ENCODE results near the gene B4GALT2.

The B4GALT2 gene

DNA sequence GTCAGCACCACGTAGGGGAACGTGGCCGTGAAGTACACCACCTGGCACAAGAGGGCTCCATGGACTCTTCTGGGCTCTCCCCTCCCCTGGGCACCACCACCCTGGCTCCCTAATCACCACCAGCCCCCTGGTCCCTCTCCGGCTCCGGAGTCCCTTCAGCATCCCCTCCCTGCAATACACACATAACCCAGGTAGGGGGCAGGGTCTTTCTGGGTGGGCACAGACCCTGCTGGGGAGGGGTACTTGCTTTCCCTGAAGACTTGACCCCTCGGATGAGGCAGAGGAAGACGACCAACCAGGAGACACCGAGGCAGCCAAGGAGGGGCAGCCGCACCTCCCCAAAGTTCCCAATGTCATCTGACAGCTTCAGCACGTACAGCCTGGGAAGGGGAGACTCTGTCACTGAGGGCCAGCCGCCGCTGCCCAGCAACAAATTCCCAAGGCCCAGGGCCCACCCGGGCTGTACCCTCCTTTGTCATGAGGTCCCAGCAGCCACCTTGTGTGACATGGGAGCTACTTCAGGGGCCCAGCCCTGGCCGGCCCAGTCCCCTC, 23.7 kb downstream of the B4GALT2 start:
- H3K18ac ChIP-seq (ENCODE audit: low read length), result no peak overlapping the region
- H3K9ac ChIP-seq (ENCODE audit: low read length), result no peak overlapping the region
- WGBS (ENCODE audit: extremely low coverage, insufficient coverage, low lambda C conversion rate), result no CpG with 5 or more reads among the region's 14 CpGs
- H2BK5ac ChIP-seq (ENCODE audit: low read length), result no peak overlapping the region
- no peak overlapping the region for H2BK120ac ChIP-seq (ENCODE audit: low read depth, low read length)
- H2BK15ac ChIP-seq (replicated peaks; ENCODE audit: low read depth), result no peak overlapping the region
- H4K5ac ChIP-seq (ENCODE audit: low read length), result no peak overlapping the region
- H3K27me3 ChIP-seq (ENCODE audit: insufficient read depth, low read length, poor library complexity), result no peaks in the 10 kb centered on the region
- H3K4me1 ChIP-seq (ENCODE audit: control insufficient read depth, low read depth, low read length), result no peaks in the 10 kb centered on the region
- H3K4ac ChIP-seq (ENCODE audit: low read depth, low read length), result no peak overlapping the region
- no peak overlapping the region for H4K8ac ChIP-seq (ENCODE audit: low read depth, low read length)
- H3K79me1 ChIP-seq (ENCODE audit: low read length), result no peaks in the 10 kb centered on the region
- DNase-seq, result no peak
- no peak overlapping the region for H2AK5ac ChIP-seq (ENCODE audit: low read length)
- no peak overlapping the region for H3K56ac ChIP-seq (ENCODE audit: low read length)
- no peak overlapping the region for H3K27ac ChIP-seq (ENCODE audit: low read depth, low read length)
- H3K4me2 ChIP-seq (ENCODE audit: low read length), result no peak overlapping the region
- no peaks in the 10 kb centered on the region for H3K79me2 ChIP-seq (ENCODE audit: control insufficient read depth, insufficient read depth, low read length)
- peaks cover 2% of the 10 kb centered on the region for H3K36me3 ChIP-seq (ENCODE audit: control insufficient read depth, insufficient read depth, low read length)
- no peak overlapping the region for H3K23ac ChIP-seq (ENCODE audit: low read length)
- H3K4me3 ChIP-seq (ENCODE audit: low read length), result no peak overlapping the region

DNA sequence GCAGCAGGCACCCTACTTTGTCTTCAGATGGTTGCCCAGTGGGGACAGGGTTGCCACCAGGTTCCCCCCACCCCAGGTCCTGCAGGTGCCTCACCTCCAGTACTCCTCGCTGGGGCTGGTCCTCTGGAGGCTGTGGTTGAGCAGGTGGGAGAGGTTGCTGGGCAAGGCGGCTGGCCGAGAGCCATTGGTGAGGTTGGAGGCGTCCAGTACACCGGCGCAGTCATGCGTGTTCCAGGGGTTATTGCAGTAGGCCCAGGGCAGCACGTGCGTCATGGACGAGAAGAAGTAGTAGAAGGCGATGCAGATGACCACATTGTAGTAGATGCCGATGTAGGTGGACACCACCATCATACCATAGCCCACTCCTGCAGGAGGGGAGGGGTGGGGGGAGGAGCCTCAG, 29.2 kb downstream of the B4GALT2 start:
- Histone ChIP-seq H3K27ac (ENCODE audit: low read depth, low read length) (no peak overlapping the region), H2BK15ac (replicated peaks; ENCODE audit: low read depth) (no peak overlapping the region), H2BK5ac (ENCODE audit: low read length) (no peak overlapping the region), H3K79me2 (ENCODE audit: control insufficient read depth, insufficient read depth, low read length) (no peaks in the 10 kb centered on the region), H4K8ac (ENCODE audit: low read depth, low read length) (no peak overlapping the region), H2AK5ac (ENCODE audit: low read length) (no peak overlapping the region), H3K4me2 (ENCODE audit: low read length) (no peak overlapping the region), H3K79me1 (ENCODE audit: low read length) (no peaks in the 10 kb centered on the region), H3K4ac (ENCODE audit: low read depth, low read length) (no peak overlapping the region), H4K5ac (ENCODE audit: low read length) (no peak overlapping the region), H3K36me3 (ENCODE audit: control insufficient read depth, insufficient read depth, low read length) (peaks cover 4% of the 10 kb centered on the region), H3K9ac (ENCODE audit: low read length) (no peak overlapping the region), H3K27me3 (ENCODE audit: insufficient read depth, low read length, poor library complexity) (no peaks in the 10 kb centered on the region), H3K23ac (ENCODE audit: low read length) (no peak overlapping the region), H3K4me3 (ENCODE audit: low read length) (no peak overlapping the region), H2BK120ac (ENCODE audit: low read depth, low read length) (no peak overlapping the region), H3K56ac (ENCODE audit: low read length) (no peak overlapping the region), H3K4me1 (ENCODE audit: control insufficient read depth, low read depth, low read length) (no peaks in the 10 kb centered on the region), H3K18ac (ENCODE audit: low read length) (no peak overlapping the region)
- no CpG with 5 or more reads among the region's 12 CpGs for WGBS (ENCODE audit: extremely low coverage, insufficient coverage, low lambda C conversion rate)
- DNase-seq, result no peak

DNA sequence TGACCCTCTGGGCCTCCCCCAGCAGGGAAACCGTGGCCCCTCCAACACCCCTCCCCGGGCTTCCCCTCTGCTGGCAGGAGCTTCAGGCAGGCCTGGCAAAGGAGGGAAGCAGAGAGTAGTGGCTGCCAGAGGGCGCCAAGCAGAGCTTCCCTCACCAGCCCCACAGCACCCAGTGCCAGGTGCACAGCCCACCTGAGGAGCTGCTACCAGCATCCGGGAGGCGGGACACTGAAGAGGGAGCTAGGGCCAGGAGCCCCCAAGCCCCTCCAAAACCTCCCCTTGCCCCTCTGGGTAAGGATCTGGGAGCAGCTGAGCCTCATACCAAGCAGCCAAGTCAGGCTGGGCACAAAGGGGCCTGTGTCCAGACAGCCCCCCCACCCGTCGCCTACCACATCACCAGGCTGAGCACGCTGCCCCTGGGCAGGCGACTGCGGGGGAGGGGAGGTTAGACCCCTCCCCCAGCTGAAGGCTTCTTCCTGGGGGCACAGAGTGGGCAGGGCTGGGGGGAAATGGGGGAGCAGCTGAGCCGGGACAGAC, 32.0 kb downstream of the B4GALT2 start:
- no peak overlapping the region for H4K5ac ChIP-seq (ENCODE audit: low read length)
- no peak overlapping the region for H3K27ac ChIP-seq (ENCODE audit: low read depth, low read length)
- H3K4ac ChIP-seq (ENCODE audit: low read depth, low read length), result no peak overlapping the region
- H2BK120ac ChIP-seq (ENCODE audit: low read depth, low read length), result no peak overlapping the region
- no peak overlapping the region for H2BK15ac ChIP-seq (replicated peaks; ENCODE audit: low read depth)
- H3K27me3 ChIP-seq (ENCODE audit: insufficient read depth, low read length, poor library complexity), result no peaks in the 10 kb centered on the region
- no CpG with 5 or more reads among the region's 11 CpGs for WGBS (ENCODE audit: extremely low coverage, insufficient coverage, low lambda C conversion rate)
- no peak for DNase-seq
- no peak overlapping the region for H3K9ac ChIP-seq (ENCODE audit: low read length)
- no peaks in the 10 kb centered on the region for H3K79me2 ChIP-seq (ENCODE audit: control insufficient read depth, insufficient read depth, low read length)
- H3K4me2 ChIP-seq (ENCODE audit: low read length), result no peak overlapping the region
- H3K4me3 ChIP-seq (ENCODE audit: low read length), result no peak overlapping the region
- no peak overlapping the region for H3K18ac ChIP-seq (ENCODE audit: low read length)
- no peaks in the 10 kb centered on the region for H3K79me1 ChIP-seq (ENCODE audit: low read length)
- H3K36me3 ChIP-seq (ENCODE audit: control insufficient read depth, insufficient read depth, low read length), result peaks cover 4% of the 10 kb centered on the region
- H3K23ac ChIP-seq (ENCODE audit: low read length), result no peak overlapping the region
- H2BK5ac ChIP-seq (ENCODE audit: low read length), result no peak overlapping the region
- H2AK5ac ChIP-seq (ENCODE audit: low read length), result no peak overlapping the region
- no peak overlapping the region for H4K8ac ChIP-seq (ENCODE audit: low read depth, low read length)
- H3K4me1 ChIP-seq (ENCODE audit: control insufficient read depth, low read depth, low read length), result no peaks in the 10 kb centered on the region
- H3K56ac ChIP-seq (ENCODE audit: low read length), result no peak overlapping the region

DNA sequence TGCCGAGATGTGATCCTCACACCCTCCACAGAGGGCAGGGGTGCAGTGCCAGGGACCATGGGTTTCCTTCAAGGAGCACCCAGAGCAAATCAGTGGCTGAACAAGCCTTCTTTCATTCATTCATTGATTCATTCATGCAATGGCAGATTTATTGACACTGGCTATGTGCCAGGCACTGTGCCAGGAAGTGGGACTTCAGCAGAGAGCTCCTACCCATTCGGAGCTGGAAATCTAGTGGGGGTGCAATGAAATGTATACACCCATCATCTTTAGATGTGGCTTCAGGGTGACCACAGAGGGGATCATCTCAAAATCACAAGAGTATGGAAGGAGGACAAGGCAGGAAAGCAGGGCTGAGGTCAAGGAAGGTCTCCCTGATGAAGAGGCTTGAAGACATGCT, 33.4 kb downstream of the B4GALT2 start:
- no peak overlapping the region for H3K56ac ChIP-seq (ENCODE audit: low read length)
- no peak overlapping the region for H4K5ac ChIP-seq (ENCODE audit: low read length)
- WGBS (ENCODE audit: extremely low coverage, insufficient coverage, low lambda C conversion rate), result no CpG with 5 or more reads among the region's 2 CpGs
- no peak overlapping the region for H3K4ac ChIP-seq (ENCODE audit: low read depth, low read length)
- H3K4me2 ChIP-seq (ENCODE audit: low read length), result no peak overlapping the region
- no peak overlapping the region for H3K9ac ChIP-seq (ENCODE audit: low read length)
- no peak overlapping the region for H4K8ac ChIP-seq (ENCODE audit: low read depth, low read length)
- H3K4me3 ChIP-seq (ENCODE audit: low read length), result no peak overlapping the region
- no peak overlapping the region for H2AK5ac ChIP-seq (ENCODE audit: low read length)
- H3K79me2 ChIP-seq (ENCODE audit: control insufficient read depth, insufficient read depth, low read length), result no peaks in the 10 kb centered on the region
- H2BK120ac ChIP-seq (ENCODE audit: low read depth, low read length), result no peak overlapping the region
- H3K4me1 ChIP-seq (ENCODE audit: control insufficient read depth, low read depth, low read length), result no peaks in the 10 kb centered on the region
- H3K36me3 ChIP-seq (ENCODE audit: control insufficient read depth, insufficient read depth, low read length), result peaks cover 3% of the 10 kb centered on the region
- H2BK15ac ChIP-seq (replicated peaks; ENCODE audit: low read depth), result no peak overlapping the region
- no peak overlapping the region for H3K18ac ChIP-seq (ENCODE audit: low read length)
- H2BK5ac ChIP-seq (ENCODE audit: low read length), result no peak overlapping the region
- DNase-seq, result no peak
- H3K79me1 ChIP-seq (ENCODE audit: low read length), result no peaks in the 10 kb centered on the region
- H3K27me3 ChIP-seq (ENCODE audit: insufficient read depth, low read length, poor library complexity), result no peaks in the 10 kb centered on the region
- H3K23ac ChIP-seq (ENCODE audit: low read length), result no peak overlapping the region
- H3K27ac ChIP-seq (ENCODE audit: low read depth, low read length), result no peak overlapping the region

DNA sequence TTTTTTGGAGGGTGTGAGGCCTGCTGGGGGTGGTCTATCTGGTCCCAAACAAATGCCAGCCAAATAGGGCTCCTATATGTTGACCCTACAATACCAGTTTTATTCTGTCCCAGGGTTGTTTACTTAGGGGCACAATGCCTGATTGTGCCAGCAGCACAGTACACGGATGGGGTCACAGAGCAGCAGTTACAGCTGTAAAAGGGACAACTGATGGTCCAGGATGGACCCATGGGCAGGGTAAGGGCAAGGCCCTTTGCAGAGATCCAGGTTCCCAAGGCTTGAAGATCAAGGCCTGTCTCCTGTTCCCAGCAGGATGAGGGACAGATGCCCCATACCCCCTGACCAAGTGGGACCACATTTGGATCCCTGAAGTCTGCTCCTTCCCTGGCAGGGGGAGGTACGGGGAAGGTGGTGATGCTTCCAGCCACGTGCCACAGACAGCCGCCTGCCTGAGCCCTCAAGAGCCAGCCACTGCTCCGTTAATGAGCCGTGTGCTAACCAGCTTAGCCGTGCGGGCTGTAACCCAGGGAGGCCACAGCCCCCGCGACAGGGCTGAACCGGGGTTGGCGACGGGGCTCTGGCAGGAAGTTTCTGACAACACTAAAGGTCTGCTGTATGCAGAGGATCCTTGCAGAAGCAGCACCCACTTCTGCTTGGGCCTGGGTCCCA, 34.1 kb downstream of the B4GALT2 start:
- H3K18ac ChIP-seq (ENCODE audit: low read length), result no peak overlapping the region
- no peaks in the 10 kb centered on the region for H3K79me1 ChIP-seq (ENCODE audit: low read length)
- H4K5ac ChIP-seq (ENCODE audit: low read length), result no peak overlapping the region
- peaks cover 3% of the 10 kb centered on the region for H3K36me3 ChIP-seq (ENCODE audit: control insufficient read depth, insufficient read depth, low read length)
- no peak overlapping the region for H3K27ac ChIP-seq (ENCODE audit: low read depth, low read length)
- no peak overlapping the region for H3K9ac ChIP-seq (ENCODE audit: low read length)
- no CpG with 5 or more reads among the region's 13 CpGs for WGBS (ENCODE audit: extremely low coverage, insufficient coverage, low lambda C conversion rate)
- no peaks in the 10 kb centered on the region for H3K4me1 ChIP-seq (ENCODE audit: control insufficient read depth, low read depth, low read length)
- no peaks in the 10 kb centered on the region for H3K27me3 ChIP-seq (ENCODE audit: insufficient read depth, low read length, poor library complexity)
- no peak overlapping the region for H2AK5ac ChIP-seq (ENCODE audit: low read length)
- no peak overlapping the region for H3K56ac ChIP-seq (ENCODE audit: low read length)
- no peak overlapping the region for H3K23ac ChIP-seq (ENCODE audit: low read length)
- H3K4ac ChIP-seq (ENCODE audit: low read depth, low read length), result no peak overlapping the region
- H3K4me3 ChIP-seq (ENCODE audit: low read length), result no peak overlapping the region
- no peak overlapping the region for H3K4me2 ChIP-seq (ENCODE audit: low read length)
- no peak overlapping the region for H2BK120ac ChIP-seq (ENCODE audit: low read depth, low read length)
- no peaks in the 10 kb centered on the region for H3K79me2 ChIP-seq (ENCODE audit: control insufficient read depth, insufficient read depth, low read length)
- DNase-seq, result no peak
- H2BK5ac ChIP-seq (ENCODE audit: low read length), result no peak overlapping the region
- H2BK15ac ChIP-seq (replicated peaks; ENCODE audit: low read depth), result no peak overlapping the region
- H4K8ac ChIP-seq (ENCODE audit: low read depth, low read length), result no peak overlapping the region

DNA sequence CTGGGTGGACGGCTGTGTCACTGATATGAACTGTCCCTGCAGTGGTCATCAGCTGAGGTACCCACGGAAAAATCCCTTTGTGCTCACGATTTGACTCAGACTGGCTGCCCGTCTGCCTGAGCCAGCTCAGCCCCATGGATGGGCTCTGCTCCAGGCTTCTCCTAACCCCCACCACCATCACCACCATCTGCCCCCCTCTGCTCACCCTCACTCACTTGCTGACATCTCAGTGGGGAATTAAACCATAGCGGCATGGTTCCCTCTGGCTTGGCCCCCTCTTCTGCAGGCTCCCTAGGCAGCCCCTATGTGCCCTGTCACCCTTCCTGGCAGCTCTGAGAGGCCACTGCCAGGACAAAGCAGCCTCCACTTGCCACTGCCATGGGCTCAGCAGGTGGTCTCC, 34.9 kb downstream of the B4GALT2 start:
- Histone ChIP-seq H2BK120ac (ENCODE audit: low read depth, low read length) (no peak overlapping the region), H3K36me3 (ENCODE audit: control insufficient read depth, insufficient read depth, low read length) (no peaks in the 10 kb centered on the region), H3K4me3 (ENCODE audit: low read length) (no peak overlapping the region), H3K4ac (ENCODE audit: low read depth, low read length) (no peak overlapping the region), H2BK15ac (replicated peaks; ENCODE audit: low read depth) (no peak overlapping the region), H3K27ac (ENCODE audit: low read depth, low read length) (no peak overlapping the region), H4K8ac (ENCODE audit: low read depth, low read length) (no peak overlapping the region), H3K56ac (ENCODE audit: low read length) (no peak overlapping the region), H3K23ac (ENCODE audit: low read length) (no peak overlapping the region), H3K79me1 (ENCODE audit: low read length) (no peaks in the 10 kb centered on the region), H2BK5ac (ENCODE audit: low read length) (no peak overlapping the region), H3K4me2 (ENCODE audit: low read length) (no peak overlapping the region), H3K18ac (ENCODE audit: low read length) (no peak overlapping the region), H4K5ac (ENCODE audit: low read length) (no peak overlapping the region), H3K4me1 (ENCODE audit: control insufficient read depth, low read depth, low read length) (no peaks in the 10 kb centered on the region), H3K27me3 (ENCODE audit: insufficient read depth, low read length, poor library complexity) (no peaks in the 10 kb centered on the region), H3K9ac (ENCODE audit: low read length) (no peak overlapping the region), H2AK5ac (ENCODE audit: low read length) (no peak overlapping the region), H3K79me2 (ENCODE audit: control insufficient read depth, insufficient read depth, low read length) (no peaks in the 10 kb centered on the region)
- no CpG with 5 or more reads among the region's 5 CpGs for WGBS (ENCODE audit: extremely low coverage, insufficient coverage, low lambda C conversion rate)
- DNase-seq, result no peak
